Gastroesophageal sphincter (tissue), 3 donors: ENCODE measurements around the gene PSMA5.

ENCODE experiments used
- CTCF ChIP-seq, 4 experiments: fragments of 200-600 bp in 2 of 4; fragments of 450-650 bp in 2 of 4; sonication (generic) in 1 of 4; IDR thresholded peaks; one replicate each; pipeline ENCODE4 v1.5.1; 2017 to 2019; ENCODE audit warnings: antibody characterized with exemption in 4 of 4, mild to moderate bottlenecking in 2 of 4, moderate library complexity in 2 of 4
- EP300 ChIP-seq: sonication (generic); formaldehyde crosslinking; IDR thresholded peaks from one replicate; pipeline ENCODE4 v1.6.1; 2017; ENCODE audit warnings: antibody characterized with exemption, mild to moderate bottlenecking
- POLR2A ChIP-seq, 2 donors: fragments of 450-650 bp; IDR thresholded peaks; one replicate each; pipeline ENCODE4 v1.6.1; 2017; ENCODE audit warnings: antibody characterized with exemption in 2 of 2, mild to moderate bottlenecking in 2 of 2, moderate library complexity in 1 of 2
- POLR2AphosphoS5 ChIP-seq: sonication (generic); formaldehyde crosslinking; IDR thresholded peaks from one replicate; pipeline ENCODE4 v1.6.1; 2017; ENCODE audit warnings: antibody characterized with exemption

- TF ChIP-seq CTCF (IDR thresholded peaks at IDR 0.05) (no peak), POLR2A (IDR thresholded peaks at IDR 0.05) (no peak), POLR2AphosphoS5 (no peak), EP300 (no peak)
These were observed 871 bp upstream of the PSMA5 start for GRCh38 chr1:109427171-109427467.
